ENCODE measurements around the gene SLC25A29. TPM values are rescaled to one million over a fixed set of nuclear protein-coding genes. Genes with fewer than 3 reads are reported as not detected.

The SLC25A29 gene
- total RNA-seq, 1 experiment from 2014 or later: 33.9 TPM

DNA sequence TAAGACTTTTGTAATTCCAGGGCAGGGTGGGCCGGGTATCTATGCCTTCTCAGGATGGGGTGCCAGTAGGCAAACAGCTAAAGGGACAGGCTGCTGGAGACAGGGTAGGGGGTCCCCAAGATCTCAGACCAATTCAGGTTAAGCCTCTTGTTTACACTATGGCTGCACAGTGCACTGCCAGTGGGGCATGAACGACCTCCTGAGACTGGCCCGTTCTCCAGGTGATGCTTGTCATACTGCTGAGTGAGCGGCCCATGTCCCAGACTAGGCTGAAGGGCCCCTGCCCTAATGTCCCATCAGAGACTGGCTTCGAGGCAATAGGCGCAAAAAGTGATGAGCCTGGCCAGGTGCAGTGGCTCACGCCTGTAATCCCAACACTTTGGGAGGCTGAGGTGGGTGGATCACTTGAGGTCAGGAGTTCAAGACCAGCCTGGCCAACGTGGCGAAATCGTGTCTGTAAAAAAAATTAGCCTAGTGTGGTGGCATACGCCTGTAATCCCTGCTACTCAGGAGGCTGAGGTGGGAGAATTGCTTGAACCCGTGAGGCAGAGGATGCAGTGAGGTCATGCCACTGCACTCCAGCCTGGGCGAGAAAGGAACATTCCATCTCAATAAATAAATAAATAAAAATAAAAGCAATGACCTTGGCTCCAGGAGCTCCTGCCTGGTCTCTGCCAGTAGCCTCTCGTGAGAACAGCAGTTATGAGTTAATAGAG, 12.6 kb downstream of the SLC25A29 start:
- intact Hi-C loops (cut with micrococcal nuclease): no loop called here
- Mint-ChIP-seq H3K36me3 (ENCODE audit: insufficient read depth, unreplicated experiment) (no peaks in the 10 kb centered on the region), H3K27ac (ENCODE audit: low read depth, unreplicated experiment) (no peak overlapping the region), H3K9me3 (ENCODE audit: unreplicated experiment) (no peaks in the 10 kb centered on the region), H3K27me3 (ENCODE audit: insufficient read depth, unreplicated experiment) (no peaks in the 10 kb centered on the region), H3K4me1 (ENCODE audit: insufficient read depth, unreplicated experiment) (no peaks in the 10 kb centered on the region), H3K4me3 (ENCODE audit: unreplicated experiment) (no peak overlapping the region)
- ChIA-PET CTCF (interaction anchor here (0.7 to 2.9 kb wide), 3 partner anchors 8 to 138 kb away, joined by 3 to 30 read pairs (median 3); no protein-coding TSS in a partner anchor), POLR2A (no interaction called here)
- BruUV-seq (replicated peaks): no TSS peak
- DNase-seq (ENCODE audit: unreplicated experiment): no peak
- TF ChIP-seq, protein P1, sequence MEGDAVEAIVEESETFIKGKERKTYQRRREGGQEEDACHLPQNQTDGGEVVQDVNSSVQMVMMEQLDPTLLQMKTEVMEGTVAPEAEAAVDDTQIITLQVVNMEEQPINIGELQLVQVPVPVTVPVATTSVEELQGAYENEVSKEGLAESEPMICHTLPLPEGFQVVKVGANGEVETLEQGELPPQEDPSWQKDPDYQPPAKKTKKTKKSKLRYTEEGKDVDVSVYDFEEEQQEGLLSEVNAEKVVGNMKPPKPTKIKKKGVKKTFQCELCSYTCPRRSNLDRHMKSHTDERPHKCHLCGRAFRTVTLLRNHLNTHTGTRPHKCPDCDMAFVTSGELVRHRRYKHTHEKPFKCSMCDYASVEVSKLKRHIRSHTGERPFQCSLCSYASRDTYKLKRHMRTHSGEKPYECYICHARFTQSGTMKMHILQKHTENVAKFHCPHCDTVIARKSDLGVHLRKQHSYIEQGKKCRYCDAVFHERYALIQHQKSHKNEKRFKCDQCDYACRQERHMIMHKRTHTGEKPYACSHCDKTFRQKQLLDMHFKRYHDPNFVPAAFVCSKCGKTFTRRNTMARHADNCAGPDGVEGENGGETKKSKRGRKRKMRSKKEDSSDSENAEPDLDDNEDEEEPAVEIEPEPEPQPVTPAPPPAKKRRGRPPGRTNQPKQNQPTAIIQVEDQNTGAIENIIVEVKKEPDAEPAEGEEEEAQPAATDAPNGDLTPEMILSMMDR (IDR thresholded peaks at IDR 0.05; ENCODE audit: unreplicated experiment): no peak

DNA sequence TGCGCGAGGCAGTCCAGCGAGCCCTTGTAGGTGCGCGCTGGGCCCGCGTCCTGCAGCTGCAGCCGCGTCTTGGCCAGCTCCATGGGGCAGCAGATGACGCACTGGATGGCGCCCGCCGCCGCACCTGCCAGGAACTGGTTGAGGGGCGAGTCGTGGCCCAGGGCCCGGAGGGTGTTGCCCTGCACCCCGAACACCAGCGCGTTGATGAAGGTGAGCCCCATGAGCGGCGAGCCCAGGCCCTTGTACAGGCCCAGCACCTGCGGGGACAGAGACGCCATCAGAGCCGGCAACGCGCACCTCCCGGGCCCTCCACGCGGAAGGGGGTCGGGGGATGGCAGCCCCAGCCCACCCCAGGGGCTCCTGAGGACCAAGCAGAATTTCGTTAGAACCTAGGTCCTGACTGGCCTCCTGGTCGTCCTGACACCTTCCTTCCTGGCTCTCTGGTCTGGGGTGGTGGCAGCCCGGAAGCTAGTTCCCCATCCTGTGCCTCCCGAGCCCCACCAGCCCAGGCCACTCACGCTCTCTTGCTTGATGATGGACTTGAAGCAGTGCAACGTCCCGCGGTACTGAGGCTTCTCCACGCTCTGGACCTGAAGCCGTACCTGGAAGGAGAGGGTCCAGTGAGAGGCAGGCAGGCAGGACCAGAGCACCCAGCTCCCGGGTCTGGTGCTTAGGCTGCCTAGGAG, 13.3 kb downstream of the SLC25A29 start:
- POLR2A ChIA-PET: no interaction called here
- Mint-ChIP-seq H3K4me3 (ENCODE audit: unreplicated experiment) (no peak overlapping the region), H3K27ac (ENCODE audit: low read depth, unreplicated experiment) (no peak overlapping the region), H3K4me1 (ENCODE audit: insufficient read depth, unreplicated experiment) (no peaks in the 10 kb centered on the region), H3K9me3 (ENCODE audit: unreplicated experiment) (no peaks in the 10 kb centered on the region), H3K36me3 (ENCODE audit: insufficient read depth, unreplicated experiment) (no peaks in the 10 kb centered on the region), H3K27me3 (ENCODE audit: insufficient read depth, unreplicated experiment) (no peaks in the 10 kb centered on the region)
- CTCF ChIA-PET: interaction anchor here (0.6 to 1.0 kb wide), 3 partner anchors 36 to 137 kb away, joined by 3 to 4 read pairs (median 3); no protein-coding TSS in a partner anchor
- TF ChIP-seq, protein P1 (IDR thresholded peaks at IDR 0.05; ENCODE audit: unreplicated experiment): no peak
- intact Hi-C loops (cut with micrococcal nuclease): no loop called here
- BruUV-seq (replicated peaks): no TSS peak
- DNase-seq (ENCODE audit: unreplicated experiment): no peak

DNA sequence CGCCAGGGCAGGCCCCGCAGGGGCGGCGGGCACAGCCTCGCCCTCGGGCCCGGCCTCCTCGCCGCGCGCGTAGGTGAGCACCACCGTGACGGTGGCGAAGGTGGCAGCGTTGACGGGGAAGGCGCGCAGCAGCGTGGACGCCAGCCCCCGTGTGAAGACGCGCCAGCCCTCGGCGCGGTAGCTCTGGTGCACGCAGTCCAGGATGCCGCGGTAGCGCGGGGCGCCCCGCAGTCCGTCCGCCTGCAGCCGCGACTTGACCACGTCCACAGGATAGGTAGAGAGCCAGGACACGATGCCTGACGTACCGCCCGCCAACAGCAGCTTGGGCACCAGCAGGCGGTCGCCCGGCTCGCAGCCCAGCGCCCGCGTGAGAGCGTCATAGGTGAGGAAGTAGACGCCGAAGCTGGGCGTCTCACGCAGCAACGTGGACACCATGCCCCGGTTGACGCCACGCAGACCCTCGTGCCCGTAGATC, 13.9 kb downstream of the SLC25A29 start:
- H3K36me3 Mint-ChIP-seq (ENCODE audit: insufficient read depth, unreplicated experiment): no peaks in the 10 kb centered on the region
- CTCF ChIA-PET: interaction anchor here (0.6 to 1.0 kb wide), 2 partner anchors 35 to 45 kb away, joined by 3 to 4 read pairs; no protein-coding TSS in a partner anchor

More for the DNA sequence above, 13.9 kb downstream of the SLC25A29 start:
- Mint-ChIP-seq H3K27ac (ENCODE audit: low read depth, unreplicated experiment) (no peak overlapping the region), H3K9me3 (ENCODE audit: unreplicated experiment) (no peaks in the 10 kb centered on the region), H3K27me3 (ENCODE audit: insufficient read depth, unreplicated experiment) (no peaks in the 10 kb centered on the region), H3K4me3 (ENCODE audit: unreplicated experiment) (no peak overlapping the region), H3K4me1 (ENCODE audit: insufficient read depth, unreplicated experiment) (no peaks in the 10 kb centered on the region)
- intact Hi-C loops (cut with micrococcal nuclease): no loop called here
- POLR2A ChIA-PET: no interaction called here
- no TSS peak for BruUV-seq (replicated peaks)
- no peak for DNase-seq (ENCODE audit: unreplicated experiment)
- TF ChIP-seq, protein P1 (IDR thresholded peaks at IDR 0.05; ENCODE audit: unreplicated experiment): no peak
